HG03439 (cell line): ENCODE results near the gene ETNK2.

Experiments
- ATAC-seq: cut with Tn5 transposase; IDR thresholded peaks from one replicate; pipeline ENCODE4 v1.9.1; 2021; ENCODE audit warnings: mild to moderate bottlenecking, moderate library complexity; ENCODE audit not compliant: unreplicated experiment

ETNK2 gene

GRCh38 chr1:204177133-204177532 is 25.3 kb upstream of the ETNK2 start:
- no peak for ATAC-seq

- ATAC-seq = no peak
Measured at GRCh38 chr1:204176049-204176448, 24.2 kb upstream of the ETNK2 start.

- ATAC-seq = no peak
Measured at GRCh38 chr1:204174958-204175357, 23.1 kb upstream of the ETNK2 start.

- no peak for ATAC-seq
Measured at GRCh38 chr1:204172404-204173029, 20.7 kb upstream of the ETNK2 start.

- no peak for ATAC-seq
Measured at GRCh38 chr1:204171751-204172178, 19.9 kb upstream of the ETNK2 start.

GRCh38 chr1:204170494-204171155 is 18.8 kb upstream of the ETNK2 start:
- ATAC-seq = no peak

- ATAC-seq = no peak
Measured at GRCh38 chr1:204169858-204170257, 18.0 kb upstream of the ETNK2 start.

- no peak for ATAC-seq
Measured at GRCh38 chr1:204167730-204168129, 15.9 kb upstream of the ETNK2 start.

- ATAC-seq = no peak
Measured at GRCh38 chr1:204166219-204166618, 14.4 kb upstream of the ETNK2 start, which contains the start of gene REN. TSS of gene REN (minus strand) at chr1:204166337. CDS start at chr1:204166293, 44 bp downstream.

- no peak for ATAC-seq
Measured at GRCh38 chr1:204162494-204163074, 10.7 kb upstream of the ETNK2 start.

- ATAC-seq = no peak
Measured at GRCh38 chr1:204161609-204162493, 10.0 kb upstream of the ETNK2 start.

- no peak for ATAC-seq
Measured at GRCh38 chr1:204157962-204158361, 6.1 kb upstream of the ETNK2 start.

GRCh38 chr1:204155881-204156280 is 4.0 kb upstream of the ETNK2 start:
- no peak for ATAC-seq

GRCh38 chr1:204154568-204155255 is 2.9 kb upstream of the ETNK2 start:
- no peak for ATAC-seq

- ATAC-seq = no peak
Measured at GRCh38 chr1:204153667-204154066, 1.8 kb upstream of the ETNK2 start.

GRCh38 chr1:204152310-204153044 is 633 bp upstream of the ETNK2 start:
- ATAC-seq = no peak

GRCh38 chr1:204150702-204151551 is 917 bp downstream of the ETNK2 start:
- no peak for ATAC-seq

- no peak for ATAC-seq
Measured at GRCh38 chr1:204149635-204150565, 1.9 kb downstream of the ETNK2 start.
